ENCODE results near the gene POFUT2.
A peak's percentile ranks its signal among the peaks of the same experiment; 100 is the strongest.
"Not testable (repeated sequence)": the region's sequence is repeated elsewhere in the genome, so short reads cannot be mapped to it uniquely, and the experiment has no call there.

Gene POFUT2

GRCh38 chr21:45322231-45322959, 34.7 kb upstream of the POFUT2 start:
- TF ChIP-seq POLR2A (IDR thresholded peaks at IDR 0.05; ENCODE audit: low read depth, low read length) = 0 out of 2 replicates have a peak, but pooled peaks have one; percentile 13
- FAIRE-seq (no peak), DNase-seq (ENCODE audit: insufficient read length, low spot score) (no peak)

GRCh38 chr21:45320261-45321025, 32.7 kb upstream of the POFUT2 start:
- peak; percentile 73 for DNase-seq (ENCODE audit: insufficient read length, low spot score)
- peak; percentile 83; the same call in 1 of the 2 replicates for TF ChIP-seq POLR2A (IDR thresholded peaks at IDR 0.05; ENCODE audit: low read depth, low read length)
- no peak for FAIRE-seq

GRCh38 chr21:45319461-45320211, 31.9 kb upstream of the POFUT2 start:
- DNase-seq (ENCODE audit: insufficient read length, low spot score) = peak; percentile 93
- no peak for FAIRE-seq
- TF ChIP-seq POLR2A (IDR thresholded peaks at IDR 0.05; ENCODE audit: low read depth, low read length) = peak; percentile 96

- TF ChIP-seq POLR2A (IDR thresholded peaks at IDR 0.05; ENCODE audit: low read depth, low read length) = peak; percentile 37; the same call in 1 of the 2 replicates
- FAIRE-seq (no peak), DNase-seq (ENCODE audit: insufficient read length, low spot score) (peak; percentile 98)
These were observed 31.1 kb upstream of the POFUT2 start for GRCh38 chr21:45318556-45319404.

GRCh38 chr21:45318146-45318555, 30.5 kb upstream of the POFUT2 start:
- TF ChIP-seq POLR2A (IDR thresholded peaks at IDR 0.05; ENCODE audit: low read depth, low read length) = no peak; the same call in 1 of the 2 replicates
- DNase-seq (ENCODE audit: insufficient read length, low spot score) (no peak), FAIRE-seq (no peak)

GRCh38 chr21:45317398-45318145, 29.9 kb upstream of the POFUT2 start:
- FAIRE-seq (no peak), DNase-seq (ENCODE audit: insufficient read length, low spot score) (no peak)
- peak; percentile 50 for TF ChIP-seq POLR2A (IDR thresholded peaks at IDR 0.05; ENCODE audit: low read depth, low read length)

- no peak for DNase-seq (ENCODE audit: insufficient read length, low spot score)
- no peak for TF ChIP-seq POLR2A (IDR thresholded peaks at IDR 0.05; ENCODE audit: low read depth, low read length)
- no peak for FAIRE-seq
These were observed 29.2 kb upstream of the POFUT2 start for GRCh38 chr21:45316871-45317397.

- FAIRE-seq; DNase-seq (ENCODE audit: insufficient read length, low spot score): not testable (repeated sequence)
These were observed 28.2 kb upstream of the POFUT2 start for GRCh38 chr21:45315676-45316470.

GRCh38 chr21:45313682-45314081, 26.0 kb upstream of the POFUT2 start:
- TF ChIP-seq POLR2A (IDR thresholded peaks at IDR 0.05; ENCODE audit: low read depth, low read length) = no peak
- DNase-seq (ENCODE audit: insufficient read length, low spot score) (no peak), FAIRE-seq (no peak)

- FAIRE-seq = no peak
- no peak for TF ChIP-seq POLR2A (IDR thresholded peaks at IDR 0.05; ENCODE audit: low read depth, low read length)
- no peak for DNase-seq (ENCODE audit: insufficient read length, low spot score)
These were observed 25.3 kb upstream of the POFUT2 start for GRCh38 chr21:45313015-45313414.

- TF ChIP-seq POLR2A (IDR thresholded peaks at IDR 0.05; ENCODE audit: low read depth, low read length) = no peak
- FAIRE-seq (no peak), DNase-seq (ENCODE audit: insufficient read length, low spot score) (no peak)
These were observed 24.6 kb upstream of the POFUT2 start for GRCh38 chr21:45312296-45312695.

GRCh38 chr21:45310459-45310858, 22.8 kb upstream of the POFUT2 start:
- FAIRE-seq (no peak), DNase-seq (ENCODE audit: insufficient read length, low spot score) (no peak)
- TF ChIP-seq POLR2A (IDR thresholded peaks at IDR 0.05; ENCODE audit: low read depth, low read length) = no peak
